HCT116 (cell line): ENCODE data around the gene CENPU. TPM values are rescaled to one million over a fixed set of nuclear protein-coding genes. Genes with fewer than 3 reads are reported as not detected.

Source experiments
- ATAC-seq: fragments of 200-7000 bp; cut with Tn5 transposase; 2 replicates; pipeline ENCODE4 v1.9.1; 2020; ENCODE audit warnings: mild to moderate bottlenecking, moderate library complexity
- BruUV-seq: library from RNA; stranded (reverse); fragments of 400-500 nt; replicated peaks from 2 replicates; lab custom pipeline; 2021; lab: Mats Ljungman, UMichigan
- CTCF ChIA-PET: fragments of 300-600 bp; sonication (Branson Sonifier 250); formaldehyde crosslinking; loops from one replicate; lab custom pipeline; 2021; ENCODE audit warnings: antibody characterized with exemption; lab: Charles Lee
- POLR2A ChIA-PET: fragments of 300-600, 350-600 bp; sonication (Branson Sonifier 250); formaldehyde crosslinking; loops from one replicate; lab custom pipeline; 2021; ENCODE audit warnings: antibody characterized with exemption; lab: Charles Lee
- RAD21 ChIA-PET, 2 experiments: fragments of 300-600 bp; sonication (Branson Sonifier 250); formaldehyde crosslinking; loops; one replicate each; lab custom pipeline; 2023; ENCODE audit warnings: low total read pairs in 2 of 2; ENCODE audit not compliant: uncharacterized antibody in 2 of 2, unreplicated experiment in 2 of 2, low non-redundant PET in 1 of 2; lab: Charles Lee
- DNase-seq: peaks from one replicate; pipeline ENCODE4 v3.0.0-alpha.2; 2010; ENCODE audit warnings: low read depth, low spot score
- H2AFZ ChIP-seq: fragments of 200-600 bp; shearing (Covaris generic), sonication (generic); 2 replicates; pipeline ENCODE4 v1.6.1; 2017; ENCODE audit warnings: low read depth, mixed run types, mixed read lengths, antibody characterized with exemption, low read length; ENCODE audit not compliant: poor library complexity, severe bottlenecking
- H3K27ac ChIP-seq: 2 replicates; pipeline ENCODE4 v1.5.1; 2012; ENCODE audit warnings: low read depth, low read length
- H3K27me3 ChIP-seq: fragments of 200-600 bp; sonication (generic); 2 replicates; pipeline ENCODE4 v1.6.1; 2016; ENCODE audit warnings: mixed run types, low read length, mixed read lengths; ENCODE audit not compliant: insufficient read depth
- H3K36me3 ChIP-seq, 2 experiments: fragments of 200-500 bp in 1 of 2; fragments of 200-600 bp in 1 of 2; sonication (Bioruptor generic) in 1 of 2; sonication (generic) in 1 of 2; 2 replicates each; pipeline versions ENCODE4 v1.5.1 to v1.6.1; 2014 to 2016; ENCODE audit warnings: low read length in 2 of 2, inconsistent platforms in 1 of 2, mixed read lengths in 1 of 2, mixed run types in 1 of 2; ENCODE audit not compliant: insufficient read depth in 2 of 2, control insufficient read depth in 1 of 2
- H3K4me1 ChIP-seq, 2 experiments: fragments of 200-600 bp in 1 of 2; sonication (generic) in 1 of 2; 2 replicates each; pipeline versions ENCODE4 v1.5.1 to v1.6.1; 2012 to 2017; ENCODE audit warnings: low read length in 2 of 2, inconsistent platforms in 1 of 2, mild to moderate bottlenecking in 1 of 2, mixed read lengths in 1 of 2, mixed run types in 1 of 2, moderate library complexity in 1 of 2; ENCODE audit not compliant: insufficient read depth in 2 of 2, control insufficient read depth in 1 of 2
- H3K4me2 ChIP-seq: fragments of 200-600 bp; sonication (generic); 2 replicates; pipeline ENCODE4 v1.6.1; 2017; ENCODE audit warnings: mixed run types, low read length, mixed read lengths
- H3K4me3 ChIP-seq, 2 experiments: fragments of 200-600 bp in 1 of 2; sonication (generic) in 1 of 2; replicated peaks in 1 of 2; 2 replicates each; pipeline ENCODE4 v1.5.1; 2011 to 2016; ENCODE audit warnings: low read length in 2 of 2, control low read depth in 1 of 2, low read depth in 1 of 2, mild to moderate bottlenecking in 1 of 2, mixed read lengths in 1 of 2, mixed run types in 1 of 2
- H3K79me2 ChIP-seq: fragments of 200-600 bp; sonication (generic); 2 replicates; pipeline ENCODE4 v1.6.1; 2017; ENCODE audit warnings: mild to moderate bottlenecking, mixed run types, low read length, moderate library complexity, mixed read lengths; ENCODE audit not compliant: insufficient read depth
- H3K9ac ChIP-seq: fragments of 200-600 bp; sonication (generic); 2 replicates; pipeline ENCODE4 v1.6.1; 2016; ENCODE audit warnings: low read length, mixed read lengths
- H3K9me2 ChIP-seq: fragments of 200-600 bp; sonication (generic), shearing (Covaris generic); 2 replicates; pipeline ENCODE4 v1.6.1; 2017; ENCODE audit warnings: mixed run types, mild to moderate bottlenecking, moderate library complexity; ENCODE audit not compliant: insufficient read depth
- H3K9me3 ChIP-seq, 2 experiments: fragments of 200-500 bp in 1 of 2; fragments of 200-600 bp in 1 of 2; sonication (Bioruptor generic) in 1 of 2; sonication (generic) in 1 of 2; 2 replicates each; pipeline ENCODE4 v1.6.1; 2014 to 2017; ENCODE audit warnings: low read length in 2 of 2, mixed read lengths in 2 of 2, inconsistent platforms in 1 of 2, low read depth in 1 of 2, mild to moderate bottlenecking in 1 of 2, mixed run types in 1 of 2, moderate library complexity in 1 of 2; ENCODE audit not compliant: control insufficient read depth in 1 of 2, insufficient read depth in 1 of 2
- H4K20me1 ChIP-seq: fragments of 200-600 bp; sonication (generic), shearing (Covaris generic); 2 replicates; pipeline ENCODE4 v1.6.1; 2017; ENCODE audit warnings: mixed run types, mild to moderate bottlenecking, moderate library complexity; ENCODE audit not compliant: insufficient read depth
- EGR1 ChIP-seq: IDR thresholded peaks from 2 replicates; pipeline ENCODE4 v1.6.1; 2012; ENCODE audit warnings: low read depth
- EZH2 ChIP-seq: fragments of 200-600 bp; sonication (generic); IDR thresholded peaks from 2 replicates; pipeline ENCODE4 v1.6.1; 2017; ENCODE audit warnings: antibody characterized with exemption, mixed run types
- EZH2phosphoT487 ChIP-seq: fragments of 200-600 bp; IDR thresholded peaks from 2 replicates; pipeline ENCODE4 v1.6.1; 2018; ENCODE audit warnings: antibody characterized with exemption, borderline replicate concordance
- POLR2A ChIP-seq: IDR thresholded peaks from 2 replicates; pipeline ENCODE4 v1.7.0; 2011; ENCODE audit warnings: borderline replicate concordance; ENCODE audit not compliant: insufficient read depth, insufficient read length; ENCODE audit errors: extremely low read depth
- POLR2AphosphoS5 ChIP-seq: IDR thresholded peaks from 2 replicates; pipeline ENCODE4 v1.6.1; 2011; ENCODE audit warnings: mild to moderate bottlenecking, low read depth, low read length, moderate library complexity
- SIN3A ChIP-seq: IDR thresholded peaks from 2 replicates; pipeline ENCODE4 v1.6.1; 2012; ENCODE audit warnings: low read depth
- ZBTB33 ChIP-seq: IDR thresholded peaks from 2 replicates; pipeline ENCODE4 v1.6.1; 2011; ENCODE audit warnings: mild to moderate bottlenecking, low read length, moderate library complexity; ENCODE audit not compliant: insufficient replicate concordance; ENCODE audit errors: extremely low read depth
- intact Hi-C: fragments of 100-400 bp; cut with micrococcal nuclease; formaldehyde crosslinking; loops from 2 replicates; pipeline ENCODE4 v1.10.0; 2022
- total RNA-seq: library from RNA; stranded (reverse); gene quantifications from one replicate; pipeline ENCODE4 v1.2.1, GENCODE V29; 2021; ENCODE audit not compliant: unreplicated experiment
- TF ChIP-seq, protein P1 (sequence below): IDR thresholded peaks from 2 replicates; pipeline ENCODE4 v1.6.1; 2012; ENCODE audit warnings: low read depth

Gene CENPU
- total RNA-seq, 1 experiment from 2014 or later: 28.2 TPM

DNA sequence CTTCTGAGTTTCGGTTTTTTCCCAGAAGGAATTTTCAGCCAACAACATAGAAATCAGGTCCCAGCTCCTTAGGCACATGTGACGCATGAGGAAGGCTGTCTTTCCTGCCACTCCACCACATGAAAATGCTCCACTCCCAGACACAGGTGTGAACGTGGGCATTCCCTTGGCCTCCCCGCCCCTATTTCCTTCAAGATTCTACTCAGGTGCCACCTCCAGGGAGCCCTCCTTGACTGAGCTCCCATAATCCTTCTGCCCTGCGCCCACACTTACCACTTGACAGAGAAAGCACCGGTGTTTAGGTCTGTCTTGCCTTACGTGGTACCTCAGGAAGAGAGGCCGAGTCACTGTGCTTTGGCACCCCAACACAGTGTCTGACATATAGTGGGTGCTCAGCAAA lies 44.4 kb upstream of the CENPU start:
- Histone ChIP-seq H4K20me1 (no peaks in the 10 kb centered on the region), H3K79me2 (no peaks in the 10 kb centered on the region), H3K4me3 (no peak overlapping the region), H3K4me1 (no peaks in the 10 kb centered on the region), H2AFZ (no peak overlapping the region), H3K9me3 (no peaks in the 10 kb centered on the region), H3K4me2 (no peak overlapping the region), H3K27ac (no peak overlapping the region), H3K9ac (no peak overlapping the region), H3K36me3 (no peaks in the 10 kb centered on the region), H3K9me2 (no peaks in the 10 kb centered on the region), H3K27me3 (no peaks in the 10 kb centered on the region)
- no TSS peak for BruUV-seq
- no peak for ATAC-seq
- ChIA-PET POLR2A (no interaction called here), RAD21 (no interaction called here), CTCF (no interaction called here)
- TF ChIP-seq SIN3A (no peak), EGR1 (no peak), EZH2 (no peak)
- TF ChIP-seq, protein P1, sequence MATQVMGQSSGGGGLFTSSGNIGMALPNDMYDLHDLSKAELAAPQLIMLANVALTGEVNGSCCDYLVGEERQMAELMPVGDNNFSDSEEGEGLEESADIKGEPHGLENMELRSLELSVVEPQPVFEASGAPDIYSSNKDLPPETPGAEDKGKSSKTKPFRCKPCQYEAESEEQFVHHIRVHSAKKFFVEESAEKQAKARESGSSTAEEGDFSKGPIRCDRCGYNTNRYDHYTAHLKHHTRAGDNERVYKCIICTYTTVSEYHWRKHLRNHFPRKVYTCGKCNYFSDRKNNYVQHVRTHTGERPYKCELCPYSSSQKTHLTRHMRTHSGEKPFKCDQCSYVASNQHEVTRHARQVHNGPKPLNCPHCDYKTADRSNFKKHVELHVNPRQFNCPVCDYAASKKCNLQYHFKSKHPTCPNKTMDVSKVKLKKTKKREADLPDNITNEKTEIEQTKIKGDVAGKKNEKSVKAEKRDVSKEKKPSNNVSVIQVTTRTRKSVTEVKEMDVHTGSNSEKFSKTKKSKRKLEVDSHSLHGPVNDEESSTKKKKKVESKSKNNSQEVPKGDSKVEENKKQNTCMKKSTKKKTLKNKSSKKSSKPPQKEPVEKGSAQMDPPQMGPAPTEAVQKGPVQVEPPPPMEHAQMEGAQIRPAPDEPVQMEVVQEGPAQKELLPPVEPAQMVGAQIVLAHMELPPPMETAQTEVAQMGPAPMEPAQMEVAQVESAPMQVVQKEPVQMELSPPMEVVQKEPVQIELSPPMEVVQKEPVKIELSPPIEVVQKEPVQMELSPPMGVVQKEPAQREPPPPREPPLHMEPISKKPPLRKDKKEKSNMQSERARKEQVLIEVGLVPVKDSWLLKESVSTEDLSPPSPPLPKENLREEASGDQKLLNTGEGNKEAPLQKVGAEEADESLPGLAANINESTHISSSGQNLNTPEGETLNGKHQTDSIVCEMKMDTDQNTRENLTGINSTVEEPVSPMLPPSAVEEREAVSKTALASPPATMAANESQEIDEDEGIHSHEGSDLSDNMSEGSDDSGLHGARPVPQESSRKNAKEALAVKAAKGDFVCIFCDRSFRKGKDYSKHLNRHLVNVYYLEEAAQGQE: no peak
- DNase-seq: no peak
- intact Hi-C loops: no loop called here

DNA sequence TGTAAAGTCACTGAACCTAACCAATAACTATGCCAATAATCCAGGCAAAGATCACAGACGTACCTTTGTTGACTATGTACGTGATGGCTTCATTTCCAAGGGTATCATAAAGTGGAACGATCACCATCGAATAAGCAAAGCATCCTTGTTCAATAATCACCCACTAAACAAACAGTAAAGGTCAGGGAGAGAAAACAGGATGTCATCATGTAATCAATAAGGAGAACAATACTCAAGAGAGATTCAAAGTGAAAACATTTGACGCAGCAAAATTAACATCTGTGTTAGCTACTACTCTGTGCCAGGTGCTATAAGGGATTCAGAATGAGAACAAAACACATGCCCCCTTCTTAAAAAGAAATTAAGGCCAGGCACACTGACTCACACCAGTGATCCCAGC lies 42.9 kb upstream of the CENPU start:
- Histone ChIP-seq H3K4me1 (no peaks in the 10 kb centered on the region), H3K9ac (no peak overlapping the region), H4K20me1 (no peaks in the 10 kb centered on the region), H3K4me2 (no peak overlapping the region), H3K27ac (no peak overlapping the region), H3K79me2 (no peaks in the 10 kb centered on the region), H3K9me3 (no peaks in the 10 kb centered on the region), H2AFZ (no peak overlapping the region), H3K36me3 (no peaks in the 10 kb centered on the region), H3K27me3 (no peaks in the 10 kb centered on the region), H3K4me3 (no peak overlapping the region), H3K9me2 (no peaks in the 10 kb centered on the region)
- ATAC-seq (no peak), DNase-seq (no peak)
- intact Hi-C loops: no loop called here
- TF ChIP-seq ZBTB33 (no peak), EZH2phosphoT487 (no peak), POLR2AphosphoS5 (no peak), POLR2A (no peak)
- TF ChIP-seq, protein P1: no peak
- no TSS peak for BruUV-seq
- ChIA-PET POLR2A (no interaction called here), CTCF (no interaction called here), RAD21 (no interaction called here)
